Stimulated activated CD8-positive, alpha-beta memory T cell treated with anti-CD3 and anti-CD28 coated beads, Interleukin-2, amount 100 ng/mL, for 48 hours (primary cell): ENCODE results near the gene CACUL1.
"Not testable (repeated sequence)": the region's sequence is repeated elsewhere in the genome, so short reads cannot be mapped to it uniquely, and the experiment has no call there.

ENCODE experiments used
- DNase-seq, 2 donors: peaks; one replicate each; pipeline ENCODE4 v3.0.0-alpha.2; 2020; ENCODE audit warnings: low read depth in 2 of 2

Gene CACUL1

DNA sequence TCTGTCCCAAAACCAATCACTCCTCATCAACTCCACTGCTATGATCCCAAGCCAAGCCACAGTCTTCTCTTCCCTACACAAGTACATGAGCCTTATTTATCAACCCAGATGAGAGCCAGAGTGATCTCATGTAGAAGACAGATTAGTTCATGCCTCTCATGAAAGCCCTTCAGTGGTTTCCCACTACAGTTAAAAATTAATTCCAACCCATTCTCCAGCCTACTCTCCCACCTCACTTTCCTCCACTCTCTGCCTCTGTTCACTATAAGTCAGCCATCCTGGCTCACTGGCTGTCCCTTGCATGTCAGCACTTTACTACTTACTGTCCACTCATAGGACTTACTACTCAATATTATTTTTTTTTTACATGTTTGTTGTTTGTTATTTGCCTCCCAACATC, 67.3 kb downstream of the CACUL1 start:
- no peak for DNase-seq

DNA sequence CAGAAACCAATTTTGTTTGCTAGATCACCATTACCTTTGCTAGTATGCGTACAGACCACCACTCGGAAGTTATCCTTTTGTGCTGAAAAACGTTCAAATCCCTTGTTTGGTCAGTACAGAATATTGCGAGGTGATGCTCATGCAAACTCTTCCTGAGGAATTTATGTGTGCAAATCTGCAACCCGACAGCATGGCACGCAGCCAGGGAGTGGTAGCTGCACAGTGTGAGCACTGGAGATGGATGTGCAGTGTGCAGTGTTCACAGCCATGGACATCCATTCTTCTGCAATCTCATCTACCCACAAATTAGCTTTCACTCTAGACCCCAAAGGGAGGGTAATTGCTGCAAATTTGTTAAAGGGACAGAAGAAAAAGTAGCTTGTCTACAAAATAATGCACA, 72.2 kb downstream of the CACUL1 start:
- DNase-seq, result no peak

DNA sequence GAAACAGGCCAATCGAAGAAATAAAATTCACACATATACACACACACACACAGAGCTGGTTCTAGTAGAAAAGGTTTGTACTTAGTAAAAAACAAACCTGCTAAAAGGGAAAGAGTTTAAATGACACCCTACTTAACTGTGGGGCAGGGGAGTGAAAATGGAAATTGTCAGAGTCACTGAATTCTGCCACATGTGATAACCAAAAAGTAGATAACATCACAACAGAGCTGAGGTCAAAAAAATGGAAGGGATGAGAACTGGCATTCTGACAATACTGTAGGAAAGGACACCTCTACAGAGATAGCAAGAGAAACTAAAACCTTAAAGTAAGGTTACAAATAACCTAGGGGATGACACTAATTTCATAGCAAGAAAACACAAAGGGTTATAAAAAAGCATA, 74.6 kb downstream of the CACUL1 start:
- no peak for DNase-seq

DNA sequence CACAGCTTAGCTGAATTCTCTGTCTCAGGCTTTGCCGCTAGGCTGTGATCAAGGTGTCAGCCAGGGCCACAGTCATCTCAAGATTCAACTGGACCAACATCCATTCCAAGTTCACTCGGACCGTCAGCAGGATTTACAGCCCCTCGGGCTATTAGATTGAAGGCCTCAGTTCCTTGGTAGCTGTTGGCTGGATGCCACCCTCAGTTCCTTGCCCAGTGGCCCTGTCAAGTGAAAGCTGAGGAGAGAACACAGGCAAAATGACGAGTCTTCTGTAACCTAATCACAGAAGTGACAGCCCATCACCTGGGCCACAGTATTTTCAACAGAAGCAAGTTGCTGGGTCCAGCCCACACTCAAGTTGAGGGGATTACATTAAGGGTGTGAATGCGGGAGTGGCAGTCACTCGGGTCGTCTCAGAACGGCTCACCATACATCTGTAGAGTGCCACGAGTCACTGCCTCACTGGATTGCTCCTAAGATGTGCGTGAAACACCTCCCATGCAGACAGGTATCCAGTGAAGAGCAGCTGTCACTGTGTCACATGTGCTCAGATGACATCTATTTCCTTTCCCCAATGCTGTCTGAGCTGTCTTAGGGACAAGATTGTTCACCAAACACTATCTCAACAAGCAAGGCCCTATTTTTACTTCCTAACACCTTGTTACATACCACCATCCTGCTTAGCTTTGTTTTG, 80.4 kb downstream of the CACUL1 start:
- no peak for DNase-seq

DNA sequence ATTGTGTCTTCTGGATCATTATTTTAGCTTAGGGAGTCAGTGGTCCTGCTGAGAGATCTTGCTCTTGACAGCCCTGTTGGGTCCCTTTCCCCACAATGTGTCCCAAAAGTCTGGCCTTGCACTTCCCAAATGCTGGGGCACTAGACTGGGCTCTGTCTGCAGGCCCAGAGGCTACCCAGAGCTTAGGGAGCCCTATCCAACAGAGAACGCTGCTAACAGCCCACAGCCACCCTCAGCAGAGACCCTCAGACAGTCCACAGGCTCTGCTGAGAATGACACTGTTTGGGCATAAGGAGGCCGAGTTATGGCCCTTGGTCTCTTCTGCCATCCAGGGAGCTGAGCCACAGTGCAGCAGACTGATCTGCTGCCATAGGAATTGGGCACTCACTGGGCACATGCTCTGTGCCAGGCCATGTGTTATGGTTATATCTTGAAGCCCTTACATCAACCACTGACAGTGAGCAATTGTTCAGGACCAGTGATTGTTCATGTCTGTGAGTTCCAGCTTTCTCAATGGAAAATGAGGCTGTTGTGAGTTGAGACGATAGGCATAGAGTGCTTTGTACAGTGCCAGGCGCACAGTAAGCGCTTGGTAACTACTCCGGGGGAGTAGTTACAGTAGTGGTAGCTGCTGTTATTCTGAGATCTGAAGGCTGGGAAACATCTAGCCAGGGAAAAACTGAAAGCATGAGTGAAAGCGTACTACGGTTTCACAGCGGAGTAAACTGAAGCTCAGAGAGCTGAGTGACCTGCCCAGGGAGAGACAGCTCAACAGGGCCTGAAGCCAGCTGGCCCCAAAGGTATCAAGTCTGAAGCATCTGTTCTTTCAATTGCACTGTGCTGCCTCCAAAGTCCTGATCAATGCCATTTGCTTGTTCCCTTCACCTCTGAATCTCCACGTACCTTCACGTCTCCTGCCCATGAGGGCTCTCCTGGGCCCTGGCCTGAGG, 81.7 kb downstream of the CACUL1 start:
- DNase-seq, result no peak

DNA sequence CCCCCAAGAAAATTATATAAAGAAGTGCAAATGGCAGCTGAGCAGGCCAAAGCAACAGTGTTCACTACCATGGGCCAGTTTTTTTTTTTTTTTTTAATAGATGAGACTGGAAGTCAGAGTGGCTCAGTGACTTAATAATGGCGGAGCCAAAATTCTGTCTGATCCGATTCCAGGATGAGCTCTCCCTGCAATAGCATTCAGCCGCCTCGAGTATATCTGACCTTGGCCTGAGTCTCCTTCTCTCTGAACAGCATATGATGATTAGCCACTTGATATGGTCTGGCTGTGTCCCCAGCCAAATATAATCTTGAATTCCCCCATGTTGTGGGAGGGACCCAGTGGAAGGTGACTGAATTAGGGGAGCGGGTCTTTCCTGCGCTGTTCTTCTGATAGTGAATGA, 82.6 kb downstream of the CACUL1 start:
- no peak for DNase-seq

DNA sequence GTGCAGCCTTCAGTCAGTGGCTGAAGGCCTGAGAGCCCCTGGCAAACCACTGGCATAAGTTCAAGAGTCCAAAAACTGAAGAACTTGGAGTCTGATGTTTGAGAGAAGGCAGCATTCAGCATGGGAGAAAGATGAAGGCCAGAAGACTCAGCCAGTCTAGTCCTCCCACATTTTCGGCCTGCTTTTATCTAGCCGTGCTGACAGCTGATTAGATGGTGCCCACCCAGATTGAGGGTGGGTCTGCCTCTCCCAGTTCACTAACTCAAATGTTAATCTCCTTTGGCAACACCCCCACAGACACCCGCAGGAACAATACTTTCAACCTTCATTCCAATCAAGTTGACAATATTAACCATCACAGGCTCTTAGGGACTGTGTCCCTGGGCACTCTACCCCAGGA, 83.5 kb downstream of the CACUL1 start:
- not testable (repeated sequence) for DNase-seq

DNA sequence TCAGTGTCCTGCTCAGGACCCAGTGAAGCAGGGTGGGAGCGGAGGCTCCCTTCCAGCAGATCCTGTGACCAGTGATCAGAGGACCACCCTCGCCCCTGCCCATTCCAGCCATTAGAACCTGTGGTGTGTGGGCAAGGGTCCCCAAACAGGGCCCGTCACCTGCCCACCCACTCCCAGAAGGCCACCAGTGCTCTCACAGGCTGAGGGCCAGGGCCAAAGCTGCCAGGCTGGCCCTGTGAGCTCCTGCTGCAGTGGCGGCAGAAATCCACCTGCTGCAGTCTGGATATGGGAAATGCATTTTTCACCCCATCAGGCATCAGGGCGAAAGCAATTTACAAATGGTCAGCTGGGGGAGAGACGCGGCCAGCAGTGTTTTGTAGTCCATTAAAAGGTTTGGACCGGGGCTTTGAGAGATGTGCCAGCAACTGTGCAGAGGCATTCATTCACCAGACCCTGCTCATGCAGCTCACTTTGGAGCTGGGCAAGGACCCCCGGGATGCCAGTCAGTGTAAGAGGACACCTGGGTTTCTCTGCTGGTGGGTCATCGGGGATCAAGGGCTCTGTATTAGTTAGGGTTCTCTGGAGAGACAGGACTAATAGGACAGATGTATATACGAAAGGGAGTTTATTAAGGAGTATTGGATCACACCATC, 84.2 kb downstream of the CACUL1 start:
- no peak for DNase-seq

DNA sequence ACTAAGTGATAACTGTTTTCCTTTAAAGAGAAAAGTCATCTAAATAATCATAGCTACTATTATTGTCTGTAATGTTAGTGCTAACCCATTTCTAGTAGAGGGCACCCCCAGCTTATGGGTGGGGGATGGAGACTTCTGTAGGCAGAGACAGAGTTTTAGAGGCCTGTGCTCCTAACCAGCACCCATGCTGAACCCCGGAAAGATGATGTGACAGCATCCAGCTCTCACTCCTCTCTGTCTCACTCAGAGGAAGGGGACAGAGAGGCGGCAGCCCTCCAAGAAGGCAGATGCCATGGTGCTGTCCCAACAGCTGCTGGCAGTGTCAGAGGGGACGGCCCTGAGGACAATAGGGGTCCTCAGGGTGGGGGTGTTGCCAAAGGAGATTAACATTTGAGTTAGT, 84.9 kb downstream of the CACUL1 start:
- no peak for DNase-seq

DNA sequence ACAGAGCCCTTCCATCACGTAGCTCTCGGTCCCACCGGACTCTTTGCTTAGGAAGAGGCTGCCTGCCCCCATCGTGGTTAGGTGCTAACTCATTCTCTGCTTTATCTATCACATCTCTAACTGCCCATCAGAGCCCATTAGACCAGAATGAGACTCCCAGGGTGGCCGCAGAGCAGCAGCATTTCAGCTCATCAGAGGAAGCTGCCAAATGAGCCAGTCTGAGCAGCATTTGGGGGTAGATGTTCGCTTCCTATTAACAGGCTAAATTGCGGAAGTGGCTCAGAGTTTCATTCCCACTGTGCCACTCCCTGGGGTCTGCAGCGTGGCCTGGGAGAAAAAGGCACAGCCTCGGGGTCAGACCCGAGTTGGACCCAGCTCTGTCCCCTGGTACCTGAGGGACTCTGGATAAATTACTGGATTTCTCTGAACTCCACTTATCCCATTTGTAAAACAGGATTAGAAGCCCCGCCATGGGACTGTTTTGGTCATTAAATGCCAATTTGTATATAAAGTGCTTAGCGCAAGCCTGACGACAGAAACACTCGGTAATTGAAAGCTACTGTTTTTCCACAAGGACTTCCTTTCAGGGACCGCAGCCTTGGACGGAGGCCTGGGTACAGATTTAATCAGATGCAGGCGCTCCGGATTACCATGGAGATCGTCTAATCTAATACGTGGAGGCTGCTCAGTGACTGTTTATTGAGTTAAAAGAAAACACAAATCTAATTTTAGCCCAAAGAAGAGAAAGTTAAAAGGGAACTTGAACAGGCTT, 85.6 kb downstream of the CACUL1 start:
- no peak for DNase-seq

DNA sequence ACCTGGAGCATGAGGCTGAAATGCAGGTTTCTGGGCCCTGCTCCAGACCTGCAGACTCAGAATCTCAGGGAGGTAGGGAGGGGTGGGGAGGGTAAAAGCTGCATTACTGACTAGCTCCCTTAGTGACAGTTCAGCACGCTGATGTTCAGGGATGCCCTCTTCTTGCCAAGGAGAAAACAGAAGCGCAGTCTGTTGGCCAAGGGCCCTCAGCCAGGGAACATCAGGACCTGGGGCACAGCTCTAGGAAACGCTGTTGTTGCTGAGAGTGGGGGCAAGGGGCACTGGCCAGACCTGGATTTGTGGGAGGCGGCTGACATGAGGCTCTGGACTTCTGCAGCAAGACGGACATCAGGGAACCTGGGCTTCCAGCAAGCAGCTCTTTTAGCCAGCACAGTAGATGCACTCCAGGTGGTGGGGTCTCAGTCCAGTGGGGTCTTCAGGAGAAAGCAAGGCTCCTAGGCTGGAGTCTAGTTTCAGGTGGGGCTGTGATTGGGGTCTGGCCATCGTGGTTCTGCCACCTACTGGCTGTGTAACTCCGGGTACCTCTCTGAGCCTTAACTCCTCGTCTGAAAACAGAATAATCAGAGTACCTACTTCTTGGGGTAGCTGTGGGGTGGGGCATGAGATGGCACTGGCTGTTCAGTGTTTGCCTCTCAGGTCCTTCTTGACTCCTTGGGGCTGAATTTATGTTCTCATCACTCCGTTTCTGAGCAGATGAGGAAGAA, 86.4 kb downstream of the CACUL1 start:
- no peak for DNase-seq

DNA sequence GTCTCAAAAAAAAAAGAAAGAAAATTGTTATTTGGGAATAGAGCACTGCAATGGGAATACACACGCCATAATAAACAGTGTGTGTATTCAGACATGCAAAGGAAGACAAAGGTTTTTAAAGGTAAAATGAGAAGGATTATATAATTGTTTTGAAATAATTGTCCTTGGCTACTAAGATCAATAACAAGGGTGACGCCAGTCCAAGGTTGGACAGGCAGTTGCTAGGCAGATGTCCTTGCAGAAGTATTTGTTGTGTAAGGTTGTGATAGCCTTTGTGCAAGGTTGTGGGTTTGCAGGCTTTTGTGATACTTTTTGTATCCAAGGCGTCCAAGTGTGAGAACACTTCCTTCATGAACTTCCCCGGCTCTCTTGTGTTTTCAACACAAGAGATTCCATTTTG, 87.0 kb downstream of the CACUL1 start:
- no peak for DNase-seq

DNA sequence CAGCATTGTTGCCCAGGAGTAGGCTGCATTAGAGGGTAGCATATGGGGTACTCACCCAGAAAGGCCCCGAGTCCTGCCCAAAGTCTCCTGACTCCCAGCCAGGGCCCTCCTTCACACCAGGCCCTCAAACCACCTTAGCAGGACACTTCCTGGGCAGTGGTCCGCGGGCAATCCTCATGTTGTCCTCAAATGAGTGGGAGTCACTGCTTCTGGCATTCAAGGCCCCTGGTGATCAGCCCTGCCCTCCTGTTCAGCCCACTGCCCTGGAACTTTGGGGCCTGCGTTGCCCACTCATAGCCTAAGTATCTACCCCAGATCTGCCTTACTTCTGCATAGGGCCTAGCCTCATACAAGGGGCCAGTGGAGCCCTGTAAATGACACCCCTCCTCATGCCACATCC, 88.4 kb downstream of the CACUL1 start:
- DNase-seq, result no peak

DNA sequence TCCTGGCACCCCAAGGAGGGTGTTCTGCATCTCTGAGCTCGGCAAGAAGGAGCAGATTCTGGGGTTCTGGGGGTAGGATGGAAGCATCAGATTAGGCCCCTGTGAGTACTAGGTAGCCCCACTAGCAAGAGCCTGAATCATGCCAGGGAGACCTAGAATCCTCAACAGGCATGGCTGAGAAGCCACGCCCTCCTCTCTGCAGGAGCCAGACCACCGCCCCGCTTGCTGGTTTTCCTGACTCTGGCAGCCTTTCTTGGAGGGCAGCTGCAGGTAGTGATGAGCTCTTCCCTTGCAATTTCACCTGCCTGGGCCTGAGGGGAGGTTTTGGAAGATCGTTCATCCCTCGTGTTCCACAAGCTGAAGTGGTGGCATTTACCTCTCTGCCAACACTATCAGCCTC, 90.4 kb downstream of the CACUL1 start:
- DNase-seq, result no peak

DNA sequence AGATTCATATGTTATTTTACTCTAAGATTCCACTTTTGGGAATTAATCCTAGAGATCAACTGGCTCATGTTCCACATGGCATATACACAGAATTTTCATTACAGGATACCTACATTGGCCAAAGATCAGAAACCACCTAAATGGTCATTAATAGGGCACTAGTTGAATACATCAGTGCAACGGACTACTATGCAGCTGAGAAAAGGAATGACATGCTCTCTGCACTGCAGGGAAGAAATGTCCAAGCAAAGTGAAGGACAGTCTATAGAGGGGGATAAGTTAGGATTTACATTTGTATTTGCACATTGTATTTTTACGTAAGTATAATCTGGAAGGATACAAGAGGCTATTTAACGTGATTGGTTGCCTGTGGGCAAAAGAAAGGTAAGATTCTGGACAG, 91.6 kb downstream of the CACUL1 start:
- DNase-seq, result no peak

DNA sequence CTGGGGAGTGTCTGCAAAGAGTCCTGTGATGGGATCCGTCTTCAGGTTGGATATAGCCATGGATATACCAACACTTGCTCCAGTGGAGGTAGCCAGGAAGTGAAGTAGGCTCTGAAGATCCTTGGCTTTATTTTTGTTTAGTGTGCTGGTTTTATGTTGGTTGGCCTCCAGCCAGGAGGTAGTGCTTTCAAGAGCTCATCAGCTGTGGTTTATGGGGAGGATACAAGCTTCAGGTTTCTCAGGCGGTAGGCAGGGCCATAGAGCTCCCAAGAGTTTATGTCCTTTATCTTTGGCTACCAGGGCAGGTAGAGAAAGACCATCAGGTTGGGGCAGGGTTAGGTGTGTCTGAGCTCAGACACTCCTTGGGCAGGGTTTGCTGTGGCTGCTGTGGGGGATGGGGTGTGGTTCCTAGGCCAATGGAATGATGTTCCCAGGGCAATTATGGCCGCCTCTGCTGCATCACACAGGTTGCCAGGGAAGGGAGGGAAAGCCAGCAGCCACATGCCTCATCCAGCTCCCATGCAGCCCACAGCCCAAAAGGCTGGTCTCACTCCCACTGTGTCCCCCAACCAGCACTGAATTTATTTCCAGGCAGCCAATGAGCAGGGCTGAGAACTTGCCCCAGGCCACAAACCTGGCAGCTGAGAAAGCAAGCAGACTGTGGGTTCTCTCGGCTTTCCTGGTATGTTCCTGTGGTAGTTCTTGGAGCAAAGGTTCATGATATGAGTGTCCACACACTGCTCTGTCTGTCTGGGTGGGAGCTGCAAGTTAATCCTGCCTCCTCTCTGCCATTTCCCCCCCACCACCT, 92.3 kb downstream of the CACUL1 start:
- no peak for DNase-seq

DNA sequence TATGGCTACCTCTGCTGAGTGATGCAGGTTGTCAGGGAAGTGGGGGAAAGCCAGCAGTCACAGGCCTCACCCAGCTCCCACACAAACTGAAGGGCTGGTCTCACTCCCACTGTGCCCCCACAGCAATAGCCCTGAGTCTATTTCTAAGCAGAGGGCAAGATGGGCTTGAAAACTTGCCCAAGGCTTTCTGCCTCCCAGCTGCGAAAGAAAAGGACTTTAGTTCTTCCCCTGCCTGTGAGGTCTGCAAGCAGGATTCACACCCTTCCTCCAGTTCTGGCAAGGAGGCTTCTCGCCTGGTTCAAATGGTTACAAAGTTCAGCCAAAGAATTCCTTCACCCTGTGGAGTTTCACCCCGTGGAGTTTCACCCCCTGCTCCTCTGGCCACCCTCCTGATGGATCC, 96.0 kb downstream of the CACUL1 start:
- no peak for DNase-seq

DNA sequence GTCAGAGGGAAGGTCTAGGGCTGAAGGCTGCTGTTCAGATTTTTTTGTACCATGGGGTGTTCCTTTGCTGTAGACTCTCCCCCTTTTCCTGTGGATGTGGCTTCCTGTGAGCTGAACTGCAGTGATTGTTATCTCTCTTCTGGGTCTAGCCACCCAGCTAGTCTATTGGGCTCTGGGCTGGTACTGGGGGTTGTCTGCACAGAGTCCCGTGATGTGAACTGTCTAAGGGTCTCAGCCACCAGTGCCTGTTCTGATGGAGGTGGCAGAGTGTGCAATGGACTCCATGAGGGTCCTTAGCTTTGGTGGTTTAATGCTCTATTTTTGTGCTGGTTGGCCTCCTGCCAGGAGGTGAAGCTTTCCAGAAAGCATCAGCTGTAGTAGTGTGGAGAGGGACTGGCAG, 96.6 kb downstream of the CACUL1 start:
- DNase-seq, result not testable (repeated sequence)

DNA sequence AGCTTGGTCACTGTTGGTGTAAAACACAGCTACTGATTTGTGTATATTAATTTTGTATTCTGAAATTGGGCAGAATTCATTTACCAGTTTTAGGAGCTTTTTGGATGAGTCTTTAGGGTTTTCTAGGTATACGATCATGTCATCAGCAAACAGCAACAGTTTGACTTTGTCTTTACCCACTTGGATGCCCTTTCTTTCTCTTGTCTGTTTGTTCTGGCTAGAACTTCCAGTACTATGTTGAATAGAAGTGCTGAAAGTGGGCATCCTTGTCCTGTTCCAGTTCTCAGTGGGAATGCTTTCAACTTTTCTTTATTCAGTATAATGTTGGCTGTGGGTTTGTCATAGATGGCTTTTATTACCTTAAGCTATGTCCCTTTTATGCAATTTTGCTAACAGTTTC, 109.5 kb downstream of the CACUL1 start:
- DNase-seq, result not testable (repeated sequence)

DNA sequence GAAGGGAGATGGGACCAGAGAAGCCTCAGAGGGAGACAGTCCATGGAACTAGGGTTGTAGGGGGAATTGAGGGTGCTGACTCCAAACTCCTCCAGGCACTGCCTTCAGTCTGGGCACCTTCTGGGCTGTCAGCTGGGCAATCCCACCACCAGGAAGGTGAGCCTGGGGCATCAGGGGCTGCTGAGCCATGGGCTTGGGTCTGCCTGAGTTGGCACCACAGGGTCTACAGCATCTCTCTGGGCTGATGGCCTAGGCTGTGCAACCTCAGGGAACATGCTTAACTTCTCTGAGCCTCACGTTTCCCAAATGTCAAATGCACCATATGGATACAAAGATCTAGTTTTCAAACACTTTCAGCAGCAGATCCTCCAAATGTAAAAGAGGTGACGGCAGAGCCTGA, 112.5 kb downstream of the CACUL1 start:
- no peak for DNase-seq
